Stimulated activated CD4-positive, alpha-beta T cell treated with anti-CD3 and anti-CD28 coated beads, Interleukin-12 subunit alpha, Interleukin-12 subunit beta, amount 100 ng/mL, for 48 hours (primary cell): ENCODE results near the gene REX1BD.
A peak's percentile ranks its signal among the peaks of the same experiment; 100 is the strongest.
"Not testable (repeated sequence)": the region's sequence is repeated elsewhere in the genome, so short reads cannot be mapped to it uniquely, and the experiment has no call there.

ENCODE experiments used
- DNase-seq, 3 donors: peaks; one replicate each; pipeline ENCODE4 v3.0.0-alpha.2; 2020; ENCODE audit warnings: low read depth in 2 of 3, low spot score in 1 of 3

Gene REX1BD

GRCh38 chr19:18588611-18589379, at the start of gene REX1BD:
TSS of gene REX1BD (plus strand) at chr19:18588798. CDS start at chr19:18588802, 4 bp downstream.
- peak; percentile 76 to 83 (median 79) for DNase-seq

GRCh38 chr19:18539372-18539771, 49.2 kb upstream of the REX1BD start:
- no peak for DNase-seq

GRCh38 chr19:18540200-18540599, 48.4 kb upstream of the REX1BD start:
- DNase-seq = not testable (repeated sequence)

- DNase-seq = no peak
These were observed 47.2 kb upstream of the REX1BD start for GRCh38 chr19:18541258-18541991.

GRCh38 chr19:18541992-18542940, 46.3 kb upstream of the REX1BD start:
- no peak for DNase-seq

- DNase-seq = peak; percentile 87 to 95 (median 93)
These were observed 45.4 kb upstream of the REX1BD start, which contains the start of gene FKBP8 for GRCh38 chr19:18542941-18543813. TSS of gene FKBP8 (minus strand) at chr19:18543573. CDS start at chr19:18541970, 1,603 bp downstream.

- DNase-seq = peak; percentile 68 to 92 (median 68)
These were observed 44.7 kb upstream of the REX1BD start for GRCh38 chr19:18543814-18544475.

- no peak for DNase-seq
These were observed 37.0 kb upstream of the REX1BD start for GRCh38 chr19:18551631-18552030.

- peak; percentile 96 to 98 (median 97) for DNase-seq
These were observed 31.0 kb upstream of the REX1BD start, which contains the start of gene KXD1 for GRCh38 chr19:18557411-18558201. TSS of gene KXD1 (plus strand) at chr19:18557870. CDS start at chr19:18562057, 4,187 bp downstream.

GRCh38 chr19:18558202-18558555, 30.4 kb upstream of the REX1BD start:
- no peak for DNase-seq

GRCh38 chr19:18558604-18559003, 30.0 kb upstream of the REX1BD start:
- no peak for DNase-seq

GRCh38 chr19:18559685-18560084, 28.9 kb upstream of the REX1BD start:
- DNase-seq = no peak

GRCh38 chr19:18562086-18562485, 26.5 kb upstream of the REX1BD start:
- DNase-seq = no peak

- DNase-seq = no peak
These were observed 21.6 kb upstream of the REX1BD start for GRCh38 chr19:18566953-18567352.

GRCh38 chr19:18568367-18568766, 20.2 kb upstream of the REX1BD start:
- no peak for DNase-seq

- peak; percentile 98 to 99 (median 98) for DNase-seq
These were observed 16.8 kb upstream of the REX1BD start, which contains the start of gene UBA52 for GRCh38 chr19:18571564-18572344. TSS of gene UBA52 (plus strand) at chr19:18571857. CDS start at chr19:18573301, 1,444 bp downstream.

- no peak for DNase-seq
These were observed 13.8 kb upstream of the REX1BD start for GRCh38 chr19:18574691-18575291.
